Kidney epithelial cell (primary cell): Measurements from ENCODE around the gene KCNB1. TPM values are rescaled to one million over a fixed set of nuclear protein-coding genes. Genes with fewer than 3 reads are reported as not detected.
"Not testable (repeated sequence)": the region's sequence is repeated elsewhere in the genome, so short reads cannot be mapped to it uniquely, and the experiment has no call there.

Source experiments
- DNase-seq: peaks from one replicate; pipeline ENCODE4 v3.0.0-alpha.2; 2010; ENCODE audit warnings: low read depth
- H3K27me3 ChIP-seq: 2 replicates; pipeline ENCODE4 v1.6.0; 2011; ENCODE audit warnings: low read length; ENCODE audit not compliant: control insufficient read depth, insufficient read depth
- H3K36me3 ChIP-seq: 2 replicates; pipeline ENCODE4 v1.5.1; 2011; ENCODE audit warnings: low read length; ENCODE audit not compliant: control insufficient read depth, insufficient read depth
- H3K4me3 ChIP-seq: 2 replicates; pipeline ENCODE4 v1.5.1; 2011; ENCODE audit warnings: low read depth, mild to moderate bottlenecking, control low read depth, low read length
- total RNA-seq: library from RNA; depleted of rRNA; stranded (reverse); fragments of >200 nt; gene quantifications from 2 replicates; pipeline ENCODE4 v1.2.3, GENCODE V29; 2015
- TF ChIP-seq, protein P1 (sequence below): IDR thresholded peaks from 2 replicates; pipeline ENCODE4 v1.5.1; 2011; ENCODE audit warnings: mild to moderate bottlenecking, moderate library complexity, low read length, control low read depth, inconsistent platforms; ENCODE audit not compliant: insufficient read depth, poor library complexity, severe bottlenecking

KCNB1 gene
- total RNA-seq, 1 donor from 2014 or later = not detected

DNA sequence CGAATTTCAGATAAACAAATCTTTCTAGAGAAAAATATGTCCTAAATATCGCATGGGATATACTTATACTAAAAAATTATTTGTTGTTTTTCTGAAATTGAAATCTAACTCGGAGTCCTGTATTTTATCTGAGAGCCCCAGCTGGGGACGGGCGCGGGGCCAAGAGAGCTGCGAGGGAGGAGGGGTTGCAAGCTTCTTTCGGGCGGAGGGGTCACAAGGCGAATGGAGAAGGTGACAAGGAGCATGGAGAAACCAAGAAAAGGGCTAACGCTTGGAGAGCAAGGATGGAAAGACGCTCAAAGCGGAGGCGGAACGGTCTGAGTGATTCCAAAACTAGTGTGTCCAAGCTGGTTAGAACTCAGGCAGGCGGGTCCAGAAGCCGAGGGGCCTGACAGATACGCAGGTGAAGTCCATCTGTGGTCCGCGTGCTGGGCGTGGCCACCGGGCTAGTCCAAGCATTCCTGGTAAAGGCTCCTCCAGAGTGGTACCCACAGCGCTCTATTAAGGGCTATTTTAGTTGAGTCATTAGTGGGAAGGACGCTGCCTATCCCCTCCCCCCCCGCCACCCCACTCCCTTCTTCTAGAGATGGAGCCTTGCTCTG, 163.2 kb downstream of the KCNB1 start:
- TF ChIP-seq, protein P1, sequence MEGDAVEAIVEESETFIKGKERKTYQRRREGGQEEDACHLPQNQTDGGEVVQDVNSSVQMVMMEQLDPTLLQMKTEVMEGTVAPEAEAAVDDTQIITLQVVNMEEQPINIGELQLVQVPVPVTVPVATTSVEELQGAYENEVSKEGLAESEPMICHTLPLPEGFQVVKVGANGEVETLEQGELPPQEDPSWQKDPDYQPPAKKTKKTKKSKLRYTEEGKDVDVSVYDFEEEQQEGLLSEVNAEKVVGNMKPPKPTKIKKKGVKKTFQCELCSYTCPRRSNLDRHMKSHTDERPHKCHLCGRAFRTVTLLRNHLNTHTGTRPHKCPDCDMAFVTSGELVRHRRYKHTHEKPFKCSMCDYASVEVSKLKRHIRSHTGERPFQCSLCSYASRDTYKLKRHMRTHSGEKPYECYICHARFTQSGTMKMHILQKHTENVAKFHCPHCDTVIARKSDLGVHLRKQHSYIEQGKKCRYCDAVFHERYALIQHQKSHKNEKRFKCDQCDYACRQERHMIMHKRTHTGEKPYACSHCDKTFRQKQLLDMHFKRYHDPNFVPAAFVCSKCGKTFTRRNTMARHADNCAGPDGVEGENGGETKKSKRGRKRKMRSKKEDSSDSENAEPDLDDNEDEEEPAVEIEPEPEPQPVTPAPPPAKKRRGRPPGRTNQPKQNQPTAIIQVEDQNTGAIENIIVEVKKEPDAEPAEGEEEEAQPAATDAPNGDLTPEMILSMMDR = no peak
- Histone ChIP-seq H3K4me3 (no peak overlapping the region), H3K36me3 (no peaks in the 10 kb centered on the region), H3K27me3 (peaks cover 43% of the 10 kb centered on the region)
- no peak for DNase-seq

DNA sequence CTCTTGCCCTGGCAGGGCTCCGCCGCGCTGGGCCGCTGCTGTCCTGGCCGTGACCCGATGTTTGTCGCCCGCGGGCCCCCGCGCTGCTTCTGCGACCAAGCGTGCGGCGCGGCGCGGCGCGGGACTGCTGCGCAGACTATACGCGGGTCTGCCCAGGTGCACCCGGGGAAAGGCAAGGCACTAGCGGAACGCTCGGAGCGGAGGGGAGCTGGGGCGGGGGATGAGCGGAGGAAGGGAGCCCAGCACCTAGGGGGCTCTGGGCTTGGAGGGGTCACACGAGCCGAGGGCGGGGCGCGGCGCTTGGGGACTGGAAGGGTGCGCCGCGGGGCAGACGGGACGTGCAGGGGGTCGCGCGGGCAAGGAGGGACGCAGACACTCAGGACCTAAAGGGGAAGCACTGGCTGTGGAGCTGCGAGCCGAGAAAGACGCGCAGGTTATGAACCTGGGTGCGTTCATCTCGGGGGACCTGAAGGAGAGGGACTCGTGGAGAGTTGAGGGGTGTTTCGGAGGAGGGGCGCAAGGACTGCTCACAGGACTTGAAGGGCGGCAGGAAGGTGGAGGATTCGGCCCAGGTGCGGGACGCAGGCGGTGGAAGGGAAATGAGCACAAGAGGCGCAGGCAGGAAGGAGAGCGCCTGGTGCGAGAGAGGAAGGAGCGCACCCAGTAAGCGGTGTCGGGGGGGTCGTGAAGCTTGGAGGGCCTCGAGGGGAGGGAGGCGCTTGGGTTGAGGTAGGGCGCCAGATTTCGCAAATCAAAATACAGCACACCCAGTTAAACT, 163.8 kb downstream of the KCNB1 start:
- peaks cover 43% of the 10 kb centered on the region for H3K27me3 ChIP-seq
- H3K36me3 ChIP-seq = no peaks in the 10 kb centered on the region
- TF ChIP-seq, protein P1 = no peak
- no peak overlapping the region for H3K4me3 ChIP-seq
- no peak for DNase-seq

DNA sequence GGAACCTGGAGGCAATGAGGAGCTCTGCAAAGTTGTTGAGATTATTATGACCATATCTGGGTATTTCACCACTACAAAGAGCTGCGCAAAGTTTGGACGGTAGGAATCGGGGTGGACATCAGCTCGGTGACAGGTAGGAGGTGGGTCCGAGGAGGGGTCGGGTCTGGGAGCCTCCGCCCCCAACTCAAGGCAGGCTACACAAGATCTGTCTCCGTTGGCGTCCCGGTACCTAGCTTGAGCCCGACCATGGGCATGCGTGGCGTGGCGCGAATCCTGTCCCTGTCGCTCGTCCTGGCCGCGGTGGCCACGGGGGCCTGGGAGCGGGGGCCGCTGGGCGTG, 164.4 kb downstream of the KCNB1 start:
- DNase-seq = no peak
- TF ChIP-seq, protein P1 = no peak
- Histone ChIP-seq H3K27me3 (peaks cover 43% of the 10 kb centered on the region), H3K36me3 (no peaks in the 10 kb centered on the region), H3K4me3 (no peak overlapping the region)

DNA sequence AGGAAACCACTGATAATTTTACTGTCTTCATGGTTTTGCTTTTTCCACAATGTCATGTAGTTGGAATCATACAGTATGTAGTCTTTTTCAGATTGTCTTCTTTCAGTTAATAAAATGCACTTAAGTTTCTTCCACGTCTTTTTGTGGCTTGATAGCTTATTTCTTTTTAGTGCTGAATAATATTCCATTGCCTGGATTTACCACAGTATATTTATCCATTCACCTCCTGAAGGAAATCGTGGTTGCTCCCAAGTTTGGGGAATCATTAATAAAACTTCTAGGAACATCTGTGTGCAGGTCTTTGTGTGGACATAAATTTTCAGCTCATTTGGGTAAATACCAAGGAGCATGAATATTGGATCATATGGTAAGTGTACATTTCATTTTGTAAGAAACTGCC, 165.8 kb downstream of the KCNB1 start:
- TF ChIP-seq, protein P1 = no peak
- no peak overlapping the region for H3K4me3 ChIP-seq
- no peaks in the 10 kb centered on the region for H3K36me3 ChIP-seq
- no peak for DNase-seq
- H3K27me3 ChIP-seq = peaks cover 43% of the 10 kb centered on the region

DNA sequence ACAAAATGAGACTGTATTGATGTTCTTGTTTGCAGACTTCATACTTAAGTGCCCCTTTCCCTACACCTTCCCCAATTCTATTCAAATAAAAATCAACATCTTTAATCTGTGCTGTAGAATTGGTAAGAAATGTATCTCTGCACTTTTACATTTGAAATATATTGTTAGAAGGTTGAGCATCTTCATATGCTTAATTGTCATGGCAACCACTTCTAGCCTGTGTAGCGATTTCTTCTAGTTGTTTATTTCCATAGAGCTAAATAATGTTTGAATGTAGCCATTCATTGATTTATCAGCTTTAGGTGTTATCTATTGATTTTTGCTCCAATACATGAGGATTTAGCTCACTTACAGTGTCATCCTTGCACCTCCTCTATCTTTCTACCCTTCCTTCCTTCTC, 166.9 kb downstream of the KCNB1 start:
- Histone ChIP-seq H3K27me3 (peaks cover 37% of the 10 kb centered on the region), H3K36me3 (no peaks in the 10 kb centered on the region), H3K4me3 (no peak overlapping the region)
- DNase-seq = no peak
- TF ChIP-seq, protein P1 = no peak

DNA sequence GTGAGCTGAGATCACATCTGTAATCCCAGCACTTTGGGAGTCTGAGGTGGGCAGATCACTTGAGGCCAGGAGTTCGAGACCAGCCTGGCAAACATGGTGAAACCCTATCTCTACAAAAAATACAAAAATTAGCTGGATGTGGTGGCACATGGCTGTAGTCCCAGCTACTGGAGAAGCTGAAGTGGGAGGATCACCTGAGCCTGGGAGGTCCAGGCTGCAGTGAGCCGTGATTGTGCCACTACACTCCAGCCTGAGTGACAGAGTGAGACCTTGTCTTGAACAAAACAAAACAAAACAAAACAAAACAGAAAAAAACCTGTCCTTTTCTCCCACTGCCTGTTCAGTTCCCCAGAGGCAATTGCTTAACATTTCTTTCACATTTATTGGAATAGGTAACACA, 168.4 kb downstream of the KCNB1 start:
- peaks cover 21% of the 10 kb centered on the region for H3K27me3 ChIP-seq
- not testable (repeated sequence) for DNase-seq, H3K4me3 ChIP-seq, H3K36me3 ChIP-seq

Other genes starting within 250 kb of the KCNB1 start
- 32.7 and 35.4 TPM in 2 replicates for gene ZNFX1, start 204.6 kb downstream of the KCNB1 start, total RNA-seq
- gene PTGIS, start 85.5 kb upstream of the KCNB1 start, total RNA-seq = 0.88 and 2.7 TPM in 2 replicates
- 67.6 and 68.4 TPM in 2 replicates for gene B4GALT5, start 231.2 kb upstream of the KCNB1 start, total RNA-seq